Osteocyte (in vitro differentiated cells): ENCODE measurements around the gene CSHL1. TPM values are rescaled to one million over a fixed set of nuclear protein-coding genes. Genes with fewer than 3 reads are reported as not detected.
"Not testable (repeated sequence)": the region's sequence is repeated elsewhere in the genome, so short reads cannot be mapped to it uniquely, and the experiment has no call there.

Experiments used
- DNase-seq: peaks from one replicate; pipeline ENCODE4 v3.0.0; 2021; ENCODE audit warnings: mixed read lengths; ENCODE audit not compliant: unreplicated experiment; ENCODE audit errors: extremely low spot score
- H3K27ac Mint-ChIP-seq: one replicate; pipeline ENCODE4 v1.8.0; 2021; ENCODE audit warnings: mild to moderate bottlenecking, mixed read lengths; ENCODE audit not compliant: unreplicated experiment
- H3K27me3 Mint-ChIP-seq: one replicate; pipeline ENCODE4 v1.8.0; 2021; ENCODE audit warnings: mixed read lengths; ENCODE audit not compliant: unreplicated experiment
- H3K36me3 Mint-ChIP-seq: one replicate; pipeline ENCODE4 v1.8.0; 2021; ENCODE audit warnings: mixed read lengths; ENCODE audit not compliant: unreplicated experiment
- H3K4me1 Mint-ChIP-seq: one replicate; pipeline ENCODE4 v1.8.0; 2021; ENCODE audit warnings: mixed read lengths; ENCODE audit not compliant: unreplicated experiment
- H3K4me3 Mint-ChIP-seq: one replicate; pipeline ENCODE4 v1.8.0; 2021; ENCODE audit warnings: mild to moderate bottlenecking, moderate library complexity, mixed read lengths; ENCODE audit not compliant: unreplicated experiment
- H3K9me3 Mint-ChIP-seq: one replicate; pipeline ENCODE4 v1.8.0; 2021; ENCODE audit warnings: mixed read lengths; ENCODE audit not compliant: unreplicated experiment
- CTCF ChIP-seq: fragments of 200-600 bp; sonication (generic); IDR thresholded peaks from 2 replicates; pipeline ENCODE4 v1.5.0; 2021; ENCODE audit warnings: antibody characterized with exemption, mild to moderate bottlenecking, moderate library complexity
- total RNA-seq: library from RNA; stranded (reverse); gene quantifications from 2 replicates; pipeline ENCODE4 v1.2.1, GENCODE V29; 2021

The CSHL1 gene
- total RNA-seq, 1 donor from 2014 or later: not detected

GRCh38 chr17:63869491-63870291 is 41.4 kb downstream of the CSHL1 start:
- not testable (repeated sequence) for H3K36me3 Mint-ChIP-seq, DNase-seq, H3K4me1 Mint-ChIP-seq, H3K4me3 Mint-ChIP-seq, H3K27ac Mint-ChIP-seq, H3K9me3 Mint-ChIP-seq
- peak; percentile 24 for TF ChIP-seq CTCF
- H3K27me3 Mint-ChIP-seq: peaks cover 25% of the 10 kb centered on the region

DNA sequence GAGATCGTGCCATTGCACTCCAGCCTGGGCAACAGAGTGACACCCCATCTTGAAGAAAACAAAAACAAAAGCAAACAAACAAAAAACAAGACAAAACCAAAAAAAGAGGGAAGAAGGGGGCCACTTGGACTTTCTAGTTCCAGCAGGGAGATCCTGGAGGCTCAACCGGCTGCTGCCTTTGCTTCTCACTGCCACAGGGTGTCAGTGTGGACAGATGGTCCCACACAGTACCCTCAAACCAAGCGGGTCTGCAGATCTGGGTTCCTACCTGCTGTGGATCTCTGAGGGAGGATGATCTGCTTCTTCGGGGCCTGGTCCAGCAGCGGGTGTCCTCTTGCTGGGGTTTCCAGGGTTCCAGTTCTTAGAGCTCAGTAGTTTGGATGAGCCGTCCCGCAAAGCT is 44.4 kb downstream of the CSHL1 start:
- not testable (repeated sequence) for H3K27ac Mint-ChIP-seq, H3K4me3 Mint-ChIP-seq, H3K4me1 Mint-ChIP-seq, H3K9me3 Mint-ChIP-seq, H3K36me3 Mint-ChIP-seq, DNase-seq
- peaks cover 26% of the 10 kb centered on the region for H3K27me3 Mint-ChIP-seq

Other genes with a start within 250 kb of the CSHL1 start
- 52.6 and 54.3 TPM in 2 replicates for gene LIMD2, start 211.1 kb downstream of the CSHL1 start, total RNA-seq
- gene STRADA, start 169.5 kb downstream of the CSHL1 start, total RNA-seq: 42.9 and 50.6 TPM in 2 replicates
- gene CCDC47, start 137.7 kb downstream of the CSHL1 start, total RNA-seq: 80.6 and 87.5 TPM in 2 replicates
- gene DDX42, start 137.1 kb downstream of the CSHL1 start, total RNA-seq: 109 and 123 TPM in 2 replicates
- gene PSMC5, start 83.8 kb downstream of the CSHL1 start, total RNA-seq: 98.5 and 106 TPM in 2 replicates
- gene FTSJ3, start 83.6 kb downstream of the CSHL1 start, total RNA-seq: 36.1 and 37.4 TPM in 2 replicates
- 42.6 and 44.7 TPM in 2 replicates for gene SMARCD2, start 68.6 kb downstream of the CSHL1 start, total RNA-seq
- gene CSH2, start 37.6 kb downstream of the CSHL1 start, total RNA-seq: not detected in 2 replicates
- not detected in 2 replicates for gene GH2, start 29.3 kb downstream of the CSHL1 start, total RNA-seq
- gene CSH1, start 14.7 kb downstream of the CSHL1 start, total RNA-seq: not detected in 2 replicates
- not detected in 2 replicates for gene GH1, start 7.6 kb upstream of the CSHL1 start, total RNA-seq
- not detected in 2 replicates for gene CD79B, start 21.1 kb upstream of the CSHL1 start, total RNA-seq
- not detected in 2 replicates for gene SCN4A, start 61.7 kb upstream of the CSHL1 start, total RNA-seq
- gene PRR29, start 87.1 kb upstream of the CSHL1 start, total RNA-seq: not detected in 2 replicates
- not detected in 2 replicates for gene ICAM2, start 109.4 kb upstream of the CSHL1 start, total RNA-seq
- gene ERN1, start 218.9 kb upstream of the CSHL1 start, total RNA-seq: 20.8 and 21.4 TPM in 2 replicates